ENCODE results near the gene VPS13A.
"Not testable (repeated sequence)": the region's sequence is repeated elsewhere in the genome, so short reads cannot be mapped to it uniquely, and the experiment has no call there.

The VPS13A gene

DNA sequence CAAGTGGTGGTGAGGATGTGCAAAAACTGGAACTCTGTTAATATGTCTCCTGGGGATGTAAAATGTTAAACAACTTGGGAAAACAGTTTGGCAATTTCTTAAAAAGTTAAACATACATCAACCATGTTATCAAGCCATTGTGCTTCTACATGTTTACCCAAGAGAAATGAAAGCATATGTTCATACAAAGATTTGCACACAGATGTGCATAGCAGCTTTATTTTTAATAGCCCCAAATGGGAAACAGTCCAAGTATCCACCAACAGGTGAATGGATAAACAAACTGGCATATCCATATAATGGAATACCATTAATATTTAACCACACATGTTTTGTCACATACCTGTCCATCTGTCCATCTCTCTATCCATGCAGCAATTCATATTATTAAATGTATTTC, 6.2 kb downstream of the VPS13A start:
- DNase-seq (ENCODE audit: low read depth in 2 of 3, low spot score in 2 of 3), result no peak

DNA sequence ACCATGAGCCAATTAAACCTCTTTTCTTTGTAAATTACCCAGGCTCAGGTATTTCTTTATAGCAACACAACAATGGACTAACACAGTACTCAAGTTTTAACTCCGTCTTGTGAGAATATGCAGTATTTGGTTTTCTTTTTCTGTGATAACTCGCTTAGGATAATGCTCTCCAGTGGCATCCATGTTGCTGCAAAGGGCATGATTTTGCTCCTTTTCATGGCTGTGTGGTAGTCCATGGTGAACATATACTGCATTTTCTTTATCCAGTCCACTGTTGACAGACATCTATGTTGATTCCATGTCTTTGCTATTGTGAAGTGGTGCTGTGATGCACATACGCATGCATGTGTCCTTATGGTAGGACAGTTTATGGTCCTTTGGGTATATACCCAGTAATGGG, 10.9 kb downstream of the VPS13A start:
- DNase-seq (ENCODE audit: low read depth in 2 of 3, low spot score in 2 of 3), result no peak

DNA sequence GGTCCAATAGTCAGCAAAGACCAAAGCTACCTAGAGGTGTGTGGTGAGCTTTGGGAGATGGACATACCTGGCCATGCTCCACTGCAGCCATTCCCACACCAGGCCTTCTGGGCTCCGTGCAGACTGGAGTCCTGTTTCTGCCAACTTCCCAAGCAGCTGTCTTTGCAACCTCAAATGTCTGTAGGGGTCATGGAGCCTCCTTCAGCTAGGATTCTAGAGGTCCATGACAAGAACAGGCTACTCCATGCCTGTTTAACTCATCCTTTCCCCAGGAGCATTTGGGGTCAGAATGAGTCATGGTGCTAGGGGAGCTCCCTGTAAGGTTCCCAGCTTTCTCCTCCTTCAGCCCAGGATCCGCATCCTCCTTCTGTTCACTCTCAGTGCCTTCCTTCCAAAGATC, 17.1 kb downstream of the VPS13A start:
- DNase-seq (ENCODE audit: low read depth in 2 of 3, low spot score in 2 of 3), result no peak

DNA sequence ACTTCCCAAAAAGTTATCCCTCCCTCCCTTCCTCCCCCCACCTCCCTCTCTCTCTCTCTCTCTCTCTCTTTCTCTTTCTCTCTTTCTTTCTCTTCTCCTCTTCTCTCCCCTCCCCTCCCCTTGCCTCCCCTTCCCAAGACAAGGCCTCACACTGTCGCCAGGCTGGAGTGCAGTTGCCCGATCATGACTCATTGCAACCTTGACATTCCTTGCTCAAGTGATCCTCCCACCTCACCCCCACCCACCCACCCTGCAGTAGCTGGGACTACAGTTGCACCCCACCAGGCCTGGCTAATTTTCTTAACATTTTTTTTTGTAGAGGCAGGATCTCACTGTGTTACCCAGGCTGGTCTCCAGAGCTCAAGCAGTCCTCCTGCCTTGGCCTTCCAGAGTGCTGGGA, 32.8 kb downstream of the VPS13A start:
- DNase-seq (ENCODE audit: low read depth in 2 of 3, low spot score in 2 of 3), result no peak

DNA sequence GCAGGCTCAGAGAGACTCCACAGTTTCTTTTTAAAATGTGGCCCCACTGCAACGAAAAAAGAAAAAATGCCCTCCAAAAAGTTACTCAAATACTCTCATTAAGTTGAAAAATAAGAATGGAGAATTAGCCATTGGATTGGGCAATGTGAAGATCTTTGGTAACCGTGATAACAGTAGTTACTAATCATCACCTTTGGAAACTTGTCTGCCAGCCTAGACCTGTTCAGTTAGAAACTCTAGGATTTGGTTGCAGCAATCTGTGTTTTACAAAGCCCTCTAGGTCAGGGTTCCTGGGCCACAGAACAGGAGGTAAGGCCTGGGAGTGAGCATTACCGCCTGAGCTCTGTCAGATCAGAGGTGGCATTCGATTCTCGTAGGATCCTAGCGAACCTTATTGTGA, 34.2 kb downstream of the VPS13A start:
- DNase-seq (ENCODE audit: low read depth in 2 of 3, low spot score in 2 of 3), result no peak

DNA sequence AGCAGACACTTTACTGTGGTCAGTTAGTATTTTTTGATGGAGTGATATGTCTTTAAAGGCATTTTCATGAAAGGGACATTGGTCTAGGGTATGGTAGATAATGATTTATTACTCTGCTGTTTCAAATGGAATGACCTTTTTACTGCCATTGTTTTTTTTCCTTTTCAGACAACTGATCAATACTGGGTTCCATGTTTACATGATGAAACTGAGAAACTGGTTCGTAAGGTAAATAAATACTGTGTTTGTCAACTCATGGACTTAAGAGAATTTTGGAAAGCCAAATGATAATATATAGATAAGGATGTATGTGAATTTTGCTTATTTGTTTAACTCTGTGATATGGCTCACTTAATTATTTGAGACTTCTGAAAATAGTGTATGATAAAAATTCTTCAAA, 35.5 kb downstream of the VPS13A start:
- DNase-seq (ENCODE audit: low read depth in 2 of 3, low spot score in 2 of 3), result no peak

DNA sequence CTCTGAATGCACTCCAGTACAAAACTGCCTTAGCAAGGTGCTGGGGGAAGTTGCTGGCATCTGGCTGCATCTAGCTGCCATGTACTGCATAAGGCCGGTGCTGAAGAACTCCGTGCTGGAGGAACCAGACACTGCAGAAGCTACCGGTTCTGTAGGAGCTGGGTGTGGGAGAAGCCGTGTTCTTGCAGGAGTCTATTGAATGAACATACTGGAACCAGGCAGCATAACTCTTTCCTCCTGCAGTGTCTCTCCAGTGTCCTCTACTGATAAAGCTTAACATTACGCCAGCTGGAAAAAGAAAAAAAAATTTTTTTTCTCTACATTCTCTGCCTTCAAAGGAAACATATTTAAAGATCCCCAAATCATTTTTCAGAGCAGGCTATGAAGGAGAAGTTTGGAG, 38.5 kb downstream of the VPS13A start:
- DNase-seq (ENCODE audit: low read depth in 2 of 3, low spot score in 2 of 3), result no peak

DNA sequence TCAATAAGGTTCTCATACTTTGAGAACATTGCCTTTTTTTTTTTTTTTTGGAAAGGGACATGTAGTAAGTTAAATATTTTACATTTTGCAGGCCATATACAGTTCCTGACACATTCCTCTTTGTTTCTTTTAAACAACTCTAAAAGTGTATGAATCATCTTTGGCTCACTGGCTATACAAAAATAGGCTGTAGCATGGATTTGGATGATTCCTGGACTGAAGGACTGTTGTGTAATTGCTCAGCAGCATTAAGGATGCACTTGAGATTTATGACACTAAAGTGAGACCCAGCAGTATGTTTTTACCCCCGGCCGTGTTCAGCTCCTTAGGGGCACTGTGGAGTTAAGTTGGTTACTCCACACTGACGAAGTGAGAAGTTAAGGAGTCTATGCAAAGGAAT, 41.3 kb downstream of the VPS13A start:
- DNase-seq (ENCODE audit: low read depth in 2 of 3, low spot score in 2 of 3), result no peak

DNA sequence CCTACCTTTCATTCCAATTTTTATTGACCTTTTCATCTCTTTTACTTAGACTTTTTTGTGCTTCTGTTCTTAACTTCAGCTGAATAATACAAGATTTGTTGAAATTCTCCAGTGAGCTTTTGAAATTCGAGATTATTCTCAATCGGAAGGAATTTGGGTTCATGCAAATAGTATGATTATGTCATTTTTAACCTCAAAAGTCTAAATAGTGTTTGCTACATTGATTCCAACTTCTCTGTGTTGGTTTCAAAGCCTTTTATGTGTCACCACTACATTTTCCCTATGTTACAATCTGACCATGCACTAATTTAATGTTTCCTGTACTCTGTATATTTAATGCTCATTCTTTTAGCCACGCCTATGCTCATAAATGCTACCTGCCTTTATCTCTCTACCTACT, 44.1 kb downstream of the VPS13A start:
- no peak for DNase-seq (ENCODE audit: low read depth in 2 of 3, low spot score in 2 of 3)

DNA sequence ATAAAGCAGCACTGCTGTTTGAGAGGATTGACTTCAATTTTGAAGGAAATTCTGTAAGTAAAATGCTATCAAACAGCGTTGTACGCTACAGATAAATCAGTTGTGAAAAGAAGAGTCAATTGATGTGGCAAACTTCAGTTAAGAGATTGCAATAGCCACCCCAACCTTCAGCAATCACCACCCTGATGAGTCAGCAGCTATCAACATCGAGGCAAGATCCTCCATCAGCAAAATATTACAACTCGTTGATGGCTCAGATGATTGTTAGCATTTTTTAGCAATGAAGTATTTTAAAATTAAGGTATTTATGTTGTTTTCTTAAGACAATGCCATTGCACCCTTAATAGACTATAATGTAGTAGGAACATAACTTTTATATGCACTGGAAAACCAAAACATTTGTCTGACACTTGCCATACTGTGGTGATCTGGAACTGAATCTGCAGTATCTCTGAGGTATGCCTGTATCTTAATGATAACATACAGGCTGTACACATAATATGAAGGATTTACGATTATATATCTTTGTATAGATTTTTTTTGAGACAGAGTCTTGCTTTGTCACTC, 47.5 kb downstream of the VPS13A start:
- no peak for DNase-seq (ENCODE audit: low read depth in 2 of 3, low spot score in 2 of 3)

DNA sequence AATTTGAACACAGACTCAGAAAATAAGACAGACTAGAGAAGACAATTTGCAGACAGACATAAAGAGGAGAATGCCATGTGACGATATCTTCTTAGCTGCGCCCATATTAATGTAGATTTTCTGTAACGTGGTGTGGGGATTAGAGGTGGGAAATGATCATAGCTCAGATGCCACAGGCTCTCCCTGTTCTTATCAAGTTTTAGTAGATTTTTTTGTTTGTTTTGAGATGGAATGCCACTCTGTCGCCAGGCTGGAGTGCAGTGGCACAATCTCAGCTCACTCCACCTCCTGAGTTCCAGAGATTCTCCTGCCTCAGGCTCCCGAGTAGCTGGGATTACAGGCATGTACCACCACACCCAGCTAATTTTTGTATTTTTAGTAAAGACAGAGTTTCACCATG, 59.4 kb downstream of the VPS13A start:
- DNase-seq (ENCODE audit: low read depth in 2 of 3, low spot score in 2 of 3), result no peak

DNA sequence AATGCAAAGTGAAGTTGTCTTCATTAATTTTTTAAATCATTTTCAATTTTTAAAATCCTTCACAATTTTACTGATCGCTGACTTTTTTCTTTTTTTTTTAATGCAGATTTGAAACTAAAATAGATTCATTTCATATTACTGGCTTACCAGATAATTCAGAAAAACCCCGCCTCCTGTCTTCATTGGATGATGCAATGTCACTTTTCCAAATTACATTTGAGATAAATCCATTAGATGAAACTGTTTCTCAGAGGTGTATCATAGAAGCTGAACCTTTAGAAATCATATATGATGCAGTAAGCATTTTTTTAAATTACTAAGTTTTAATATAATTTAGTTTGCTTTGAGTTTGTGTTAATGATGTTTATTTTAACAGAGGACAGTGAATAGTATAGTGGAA, 60.6 kb downstream of the VPS13A start:
- DNase-seq (ENCODE audit: low read depth in 2 of 3, low spot score in 2 of 3), result no peak

DNA sequence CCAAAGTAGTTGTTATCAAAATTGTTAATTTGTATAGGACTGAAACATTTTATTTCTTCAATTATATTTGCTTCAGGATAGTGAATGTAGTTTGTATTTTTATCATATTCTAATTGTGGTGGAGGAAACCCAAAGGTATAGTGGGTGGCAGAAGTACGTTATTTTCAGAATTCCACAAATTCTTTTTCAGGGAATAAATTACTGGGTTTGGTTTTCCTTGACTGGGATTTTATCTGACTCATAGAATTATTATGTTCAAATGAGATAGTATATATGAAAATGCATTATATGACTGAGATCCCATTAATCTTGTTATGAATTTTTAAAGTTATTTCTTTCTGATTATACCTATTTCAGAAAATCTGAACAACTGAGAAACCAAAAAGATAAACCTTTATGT, 73.7 kb downstream of the VPS13A start:
- no peak for DNase-seq (ENCODE audit: low read depth in 2 of 3, low spot score in 2 of 3)

DNA sequence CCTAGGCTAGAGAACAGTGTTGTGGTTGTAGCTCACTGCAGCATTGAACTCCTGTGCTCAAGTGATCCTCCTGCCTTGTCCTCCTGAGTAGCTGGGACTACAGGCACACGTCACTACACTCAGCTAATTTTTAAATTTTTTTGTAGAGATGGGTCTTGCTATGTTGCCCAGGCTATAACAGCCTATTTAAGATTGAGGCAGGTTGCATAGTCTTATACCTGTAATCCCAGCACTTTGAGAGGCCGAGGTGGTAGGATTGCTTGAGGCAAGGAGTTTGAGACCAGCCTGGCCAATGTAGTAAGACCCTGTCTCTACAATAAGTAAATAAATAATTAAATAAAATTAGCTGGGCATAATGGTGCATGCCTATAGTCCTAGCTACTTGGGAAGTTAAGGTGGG, 79.9 kb downstream of the VPS13A start:
- no peak for DNase-seq (ENCODE audit: low read depth in 2 of 3, low spot score in 2 of 3)

DNA sequence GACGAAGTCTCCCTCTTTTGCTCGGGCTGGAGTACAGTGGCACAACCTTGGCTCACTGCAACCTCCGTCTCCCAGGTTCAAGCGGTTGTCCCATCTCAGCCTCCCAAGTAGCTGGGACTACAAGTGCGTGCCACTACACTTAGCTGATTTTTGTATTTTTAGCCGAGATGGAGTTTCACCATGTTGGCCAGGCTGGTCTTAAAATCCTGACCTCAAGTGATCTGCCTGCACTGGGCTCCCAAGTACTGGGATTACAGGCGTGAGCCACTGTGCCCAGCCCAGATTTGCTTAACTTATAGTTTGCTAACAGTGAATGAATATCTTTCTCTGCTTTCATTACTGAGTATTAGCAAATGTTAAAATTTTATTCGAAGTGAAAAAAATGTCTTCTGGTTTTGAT, 84.3 kb downstream of the VPS13A start:
- DNase-seq (ENCODE audit: low read depth in 2 of 3, low spot score in 2 of 3), result no peak

DNA sequence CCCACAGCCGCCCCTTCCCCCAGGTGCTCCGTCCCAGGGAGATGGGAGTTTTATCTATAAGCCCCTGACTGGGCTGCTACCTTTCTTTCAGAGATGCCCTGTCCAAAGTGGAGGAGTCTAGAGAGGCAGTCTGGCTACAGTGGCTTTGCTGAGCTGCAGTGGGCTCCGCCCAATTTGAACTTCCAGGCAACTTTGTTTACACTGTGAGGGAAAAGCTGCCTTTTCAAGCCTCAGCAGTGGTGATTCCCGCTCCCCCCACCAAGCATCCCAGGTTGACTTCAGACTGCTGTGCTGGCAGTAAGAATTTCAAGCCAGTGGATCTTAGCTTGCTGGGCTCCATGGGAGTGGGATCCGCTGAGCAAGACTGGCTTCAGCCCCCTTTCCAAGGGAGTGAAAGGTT, 90.4 kb downstream of the VPS13A start:
- not testable (repeated sequence) for DNase-seq (ENCODE audit: low read depth in 2 of 3, low spot score in 2 of 3)

DNA sequence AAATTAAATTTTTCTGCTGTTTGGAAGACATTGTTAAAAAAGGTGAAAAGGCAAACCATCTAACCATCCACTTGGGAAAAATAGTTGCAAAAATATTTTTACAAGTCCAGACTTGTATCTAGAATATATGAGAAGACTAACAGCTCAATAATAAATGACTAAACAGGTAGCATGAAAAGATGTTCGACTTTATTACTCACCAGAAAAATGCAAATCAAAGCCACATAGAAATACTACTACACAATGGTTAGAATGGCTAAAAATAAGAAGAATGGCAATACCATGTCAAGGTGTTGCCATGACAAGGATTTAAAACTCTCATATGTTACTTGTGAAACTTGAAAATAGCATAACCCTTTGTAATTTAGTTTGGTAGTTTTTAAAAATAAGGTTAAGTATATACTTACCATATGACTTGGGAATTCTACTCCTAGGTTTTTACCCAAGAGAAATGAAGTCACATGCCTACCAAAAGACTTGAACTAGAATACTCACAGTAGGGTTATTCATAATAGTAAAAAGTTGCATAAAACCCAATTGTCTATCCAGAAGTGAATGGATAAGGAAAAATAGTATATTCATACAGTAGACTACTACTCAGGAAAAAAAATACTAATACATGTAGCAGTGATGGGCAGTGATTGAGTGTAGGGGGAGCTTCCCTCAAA, 93.8 kb downstream of the VPS13A start:
- no peak for DNase-seq (ENCODE audit: low read depth in 2 of 3, low spot score in 2 of 3)

DNA sequence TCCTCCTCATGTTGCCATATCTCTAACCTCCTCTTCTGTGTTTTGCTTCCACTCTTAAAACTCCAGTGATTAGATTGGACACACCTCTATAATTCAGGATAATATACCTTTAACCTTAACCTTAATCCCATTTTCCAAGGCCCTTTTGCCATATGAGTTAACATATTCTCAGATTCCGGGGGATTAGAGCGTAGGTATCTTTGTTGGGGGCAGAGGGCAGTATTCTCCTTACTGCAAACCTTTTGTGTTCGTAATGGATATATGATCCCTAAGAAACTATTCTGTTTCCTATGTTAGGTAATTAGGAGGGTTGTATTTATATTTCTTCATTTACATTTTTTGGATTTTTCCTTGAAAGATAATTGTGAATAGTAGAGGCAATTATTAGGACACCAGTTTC, 99.5 kb downstream of the VPS13A start:
- DNase-seq (ENCODE audit: low read depth in 2 of 3, low spot score in 2 of 3), result no peak

DNA sequence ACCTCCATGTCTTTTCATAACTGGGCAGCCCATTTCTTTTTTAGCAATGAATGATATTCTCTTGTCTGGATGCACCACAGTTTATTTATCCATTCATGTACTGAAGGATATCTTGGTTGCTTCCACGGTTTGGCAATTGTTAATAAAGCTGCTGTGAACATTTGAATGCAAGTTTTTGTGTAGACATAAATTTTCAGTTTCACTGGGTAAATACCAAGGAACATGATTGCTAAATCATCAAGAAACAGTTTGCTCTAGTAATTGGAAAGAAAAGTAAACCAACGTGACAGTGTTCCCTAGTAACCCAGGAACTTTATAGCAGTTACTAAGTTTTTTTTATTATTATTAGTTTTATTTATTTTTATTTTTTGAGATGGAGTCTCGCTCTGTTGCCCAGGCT, 100.4 kb downstream of the VPS13A start:
- no peak for DNase-seq (ENCODE audit: low read depth in 2 of 3, low spot score in 2 of 3)

DNA sequence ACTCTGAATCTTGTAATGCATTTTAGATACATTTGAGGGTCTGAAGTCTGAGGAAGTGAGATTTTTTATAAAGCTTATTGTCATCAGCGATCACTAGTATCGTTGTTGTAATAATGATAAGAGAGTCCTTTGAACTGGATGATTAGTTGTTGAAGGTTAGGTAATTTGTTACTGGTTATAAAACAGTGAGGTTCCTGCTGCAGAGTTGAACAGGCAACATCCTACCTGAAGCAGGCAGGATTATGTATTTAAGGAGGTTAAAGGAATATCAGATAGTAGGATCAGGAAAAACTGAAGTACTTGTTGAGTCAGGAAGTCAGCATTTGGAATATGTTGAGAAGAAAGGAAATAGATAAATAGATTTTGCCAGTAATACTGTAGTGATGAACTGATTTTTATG, 106.7 kb downstream of the VPS13A start:
- no peak for DNase-seq (ENCODE audit: low read depth in 2 of 3, low spot score in 2 of 3)

DNA sequence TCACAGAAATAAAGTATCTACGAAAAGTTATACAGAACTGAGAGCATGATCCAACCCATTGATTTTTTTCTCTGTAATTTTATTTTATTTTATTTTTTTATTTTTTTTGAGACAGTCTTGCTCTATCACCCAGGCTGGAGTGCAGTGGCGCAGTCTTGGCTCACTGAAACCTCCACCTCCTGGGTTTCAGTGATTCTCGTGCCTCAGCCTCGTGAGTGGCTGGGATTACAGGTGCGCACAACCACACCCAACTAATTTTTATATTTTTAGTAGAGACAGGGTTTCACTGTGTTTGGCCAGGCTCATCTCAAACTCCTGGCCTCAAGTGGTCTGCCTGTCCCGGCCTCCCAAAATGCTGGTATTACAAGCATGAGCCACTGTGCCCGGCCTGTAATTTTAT, 107.3 kb downstream of the VPS13A start:
- no peak for DNase-seq (ENCODE audit: low read depth in 2 of 3, low spot score in 2 of 3)

DNA sequence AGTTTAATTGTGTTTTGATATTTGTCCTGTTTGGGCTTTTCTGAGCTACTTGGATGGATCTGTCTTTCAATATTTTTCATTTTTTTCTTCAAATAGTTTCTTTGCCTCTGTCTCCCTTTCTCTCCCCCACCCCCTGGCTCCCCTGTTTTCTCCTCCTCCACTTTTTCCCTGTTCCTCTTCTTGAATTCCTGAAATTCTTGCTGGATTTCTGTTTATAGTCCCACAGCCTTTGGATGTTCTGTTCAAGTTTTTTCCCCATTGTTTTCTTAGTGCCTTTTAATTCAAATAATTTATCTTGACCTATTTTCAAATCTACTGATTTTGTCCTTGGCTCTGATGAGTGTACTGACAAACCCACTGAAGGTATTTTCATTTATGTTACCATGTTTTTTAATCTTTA, 113.0 kb downstream of the VPS13A start:
- no peak for DNase-seq (ENCODE audit: low read depth in 2 of 3, low spot score in 2 of 3)

DNA sequence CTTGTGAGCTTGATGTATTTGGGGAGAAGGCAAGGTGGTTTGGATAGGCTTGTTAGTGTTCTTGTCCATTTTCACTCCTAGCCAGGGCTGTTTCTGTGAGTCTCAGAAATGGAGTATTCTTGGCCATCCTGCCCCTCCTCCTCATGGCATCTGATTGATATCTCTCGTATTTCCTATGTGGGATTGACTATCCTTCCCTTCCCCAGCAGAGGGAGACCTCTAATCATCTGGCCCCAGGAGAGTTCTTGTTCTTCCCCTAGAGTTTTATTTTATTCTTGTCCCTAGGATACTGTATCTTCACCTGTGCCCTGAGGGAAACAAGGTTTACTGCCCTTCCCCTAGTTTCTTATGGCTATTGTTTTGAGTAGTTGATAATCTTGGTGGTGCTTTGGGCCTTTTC, 114.4 kb downstream of the VPS13A start:
- DNase-seq (ENCODE audit: low read depth in 2 of 3, low spot score in 2 of 3), result no peak

DNA sequence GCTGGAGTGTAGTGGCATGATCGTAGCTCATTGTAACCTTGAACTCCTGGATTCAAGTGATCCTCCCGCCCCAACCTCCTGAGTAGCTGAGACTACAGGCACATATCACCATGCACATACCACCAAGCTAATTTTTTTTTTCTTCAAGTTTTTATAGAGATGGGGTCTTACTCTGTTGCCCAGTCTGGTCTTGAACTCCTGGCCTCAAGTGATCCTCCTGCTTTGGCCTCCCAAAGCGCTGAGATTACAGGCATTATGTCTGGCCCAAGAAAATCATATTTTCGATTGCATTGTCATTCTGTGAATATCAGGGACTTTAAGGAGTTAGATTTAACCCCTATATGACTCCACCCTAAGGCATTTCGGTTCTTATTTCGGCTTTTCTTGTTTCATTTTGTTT, 116.6 kb downstream of the VPS13A start:
- no peak for DNase-seq (ENCODE audit: low read depth in 2 of 3, low spot score in 2 of 3)

Measured in activated CD8-positive, alpha-beta memory T cell treated with anti-CD3 and anti-CD28 coated beads for 48 hours (primary cell).